Stimulated activated CD8-positive, alpha-beta memory T cell treated with anti-CD3 and anti-CD28 coated beads, Interleukin-4, amount 100 ng/mL, for 24 hours (primary cell): Measurements from ENCODE around the gene FKBP10.
"Not testable (repeated sequence)": the region's sequence is repeated elsewhere in the genome, so short reads cannot be mapped to it uniquely, and the experiment has no call there.

Experiments
- DNase-seq: peaks from one replicate; pipeline ENCODE4 v3.0.0-alpha.2; 2020; ENCODE audit warnings: low read depth

FKBP10 gene

DNA sequence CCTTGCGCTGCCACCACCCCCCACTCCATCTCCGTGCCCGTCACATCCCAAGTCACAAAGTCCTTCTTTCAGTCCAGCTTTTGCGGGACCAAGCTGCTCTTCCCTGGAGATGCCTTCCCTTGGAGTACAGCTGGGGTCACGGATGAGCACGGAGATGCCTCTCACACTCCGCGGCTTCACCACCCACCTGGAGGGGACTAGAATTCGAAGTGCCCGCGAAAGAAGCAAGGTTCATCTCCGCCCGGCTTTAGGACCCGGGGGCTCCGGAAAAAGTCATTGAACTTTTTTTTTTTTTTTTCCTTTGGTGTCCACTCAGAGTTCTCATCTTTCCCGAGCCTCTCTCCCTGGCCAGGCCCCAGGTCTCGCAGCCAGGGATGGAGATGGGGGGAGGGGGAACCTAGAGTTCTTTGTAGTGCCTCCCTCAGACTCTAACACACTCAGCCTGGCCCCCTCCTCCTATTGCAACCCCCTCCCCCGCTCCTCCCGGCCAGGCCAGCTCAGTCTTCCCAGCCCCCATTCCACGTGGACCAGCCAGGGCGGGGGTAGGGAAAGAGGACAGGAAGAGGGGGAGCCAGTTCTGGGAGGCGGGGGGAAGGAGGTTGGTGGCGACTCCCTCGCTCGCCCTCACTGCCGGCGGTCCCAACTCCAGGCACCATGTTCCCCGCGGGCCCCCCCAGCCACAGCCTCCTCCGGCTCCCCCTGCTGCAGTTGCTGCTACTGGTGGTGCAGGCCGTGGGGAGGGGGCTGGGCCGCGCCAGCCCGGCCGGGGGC is at the start of gene FKBP10:
Gene FKBP10, plus strand, starts transcription at position 624 of the 771 bp plus-strand sequence. Its CDS starts 31 bp downstream, at position 655.
- no peak for DNase-seq

DNA sequence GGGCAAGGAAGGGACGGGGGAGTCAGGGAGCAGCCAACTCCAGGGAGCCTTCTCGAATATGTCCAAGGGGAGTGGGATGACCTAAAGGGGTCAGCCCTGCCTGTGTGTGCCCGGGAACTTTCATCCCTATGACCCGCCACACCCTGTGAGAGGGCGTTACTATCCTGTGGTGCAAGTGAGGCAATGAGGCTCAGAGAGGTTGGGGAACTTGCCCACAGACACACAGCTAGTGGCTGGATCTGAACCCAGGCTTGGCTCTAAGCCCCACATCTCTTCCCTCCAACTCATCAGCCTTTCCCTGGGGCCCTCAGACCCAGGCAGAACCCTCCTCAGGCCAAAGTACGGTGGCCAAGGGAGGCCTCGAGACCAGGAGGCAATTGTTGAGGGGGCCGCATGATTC is 49.5 kb upstream of the FKBP10 start:
- no peak for DNase-seq

GRCh38 chr17:41766135-41766534 is 46.7 kb upstream of the FKBP10 start:
- DNase-seq: no peak

- no peak for DNase-seq
Measured at GRCh38 chr17:41767324-41768042, 45.3 kb upstream of the FKBP10 start.

DNA sequence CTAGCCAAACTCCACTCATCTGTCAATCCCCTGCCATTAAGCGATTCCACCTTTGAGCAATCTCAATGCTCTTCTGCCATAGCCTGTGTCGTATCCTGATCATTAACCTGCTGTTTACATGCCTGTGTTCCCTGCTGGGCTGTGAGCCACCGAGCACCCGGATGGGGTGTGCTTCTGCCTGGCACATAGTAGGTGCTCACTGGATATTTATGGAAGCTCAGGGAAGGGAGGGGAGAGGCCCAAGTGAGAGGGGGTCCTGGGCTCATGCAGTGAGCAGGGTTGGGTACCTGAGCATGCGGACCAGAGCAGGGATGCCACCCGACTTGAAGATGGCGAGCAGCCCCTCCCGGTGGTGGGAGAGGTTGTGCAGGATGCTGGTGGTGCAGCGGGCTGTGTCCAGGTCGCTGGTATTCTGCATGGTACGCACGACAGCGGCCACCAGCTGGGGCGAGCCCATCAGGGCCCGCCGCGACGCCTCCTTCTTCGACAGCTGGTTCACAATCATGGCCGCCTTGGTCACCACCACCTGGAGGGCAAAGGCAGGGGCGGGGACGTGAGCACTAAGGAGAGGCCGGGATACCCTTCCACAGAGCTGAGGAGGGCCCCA is 44.0 kb upstream of the FKBP10 start:
- DNase-seq: no peak

DNA sequence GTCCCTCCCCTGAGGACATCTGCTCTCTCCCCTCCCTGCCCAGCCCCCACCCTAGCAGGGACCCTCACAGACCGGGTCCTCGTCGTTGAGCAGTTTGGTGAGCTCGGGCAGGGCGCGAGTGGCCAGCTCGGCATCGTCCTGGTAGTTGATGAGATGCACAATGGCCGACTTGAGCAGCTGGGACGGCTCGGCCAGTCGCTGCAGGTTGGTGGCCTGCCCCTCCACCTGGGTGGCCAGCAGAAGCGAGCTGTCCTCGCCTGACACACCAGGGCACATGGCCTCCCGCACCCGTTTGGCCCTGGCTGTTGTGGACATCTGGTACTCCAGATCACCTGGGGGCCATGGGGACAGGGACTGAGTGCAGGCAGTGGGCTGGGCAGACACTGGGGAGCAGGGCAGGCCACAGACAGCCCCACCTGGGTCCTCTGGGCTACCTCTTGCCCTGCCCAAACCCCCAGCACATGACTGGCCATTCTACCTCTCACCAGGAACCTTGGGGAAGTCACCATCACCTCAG is 43.4 kb upstream of the FKBP10 start:
- no peak for DNase-seq

DNA sequence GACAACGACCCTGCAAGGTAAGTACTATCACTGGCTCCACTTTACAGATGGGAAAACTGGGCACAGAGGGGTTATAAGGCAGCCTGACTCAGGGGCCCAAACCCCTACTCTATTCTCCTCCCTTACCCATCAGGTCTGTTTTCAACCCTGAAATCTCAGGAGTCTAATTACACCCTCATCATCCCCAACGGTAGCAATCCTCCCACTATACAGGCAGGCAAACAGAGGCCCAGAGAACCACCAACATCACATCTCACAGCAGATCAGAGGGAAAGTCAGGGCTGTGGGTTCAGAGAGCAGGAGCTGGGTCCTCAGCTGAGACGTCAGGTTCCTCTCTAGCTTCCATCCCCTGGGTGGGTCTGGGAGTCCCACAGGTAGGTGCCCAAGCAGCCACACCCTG is 42.8 kb upstream of the FKBP10 start:
- no peak for DNase-seq

DNA sequence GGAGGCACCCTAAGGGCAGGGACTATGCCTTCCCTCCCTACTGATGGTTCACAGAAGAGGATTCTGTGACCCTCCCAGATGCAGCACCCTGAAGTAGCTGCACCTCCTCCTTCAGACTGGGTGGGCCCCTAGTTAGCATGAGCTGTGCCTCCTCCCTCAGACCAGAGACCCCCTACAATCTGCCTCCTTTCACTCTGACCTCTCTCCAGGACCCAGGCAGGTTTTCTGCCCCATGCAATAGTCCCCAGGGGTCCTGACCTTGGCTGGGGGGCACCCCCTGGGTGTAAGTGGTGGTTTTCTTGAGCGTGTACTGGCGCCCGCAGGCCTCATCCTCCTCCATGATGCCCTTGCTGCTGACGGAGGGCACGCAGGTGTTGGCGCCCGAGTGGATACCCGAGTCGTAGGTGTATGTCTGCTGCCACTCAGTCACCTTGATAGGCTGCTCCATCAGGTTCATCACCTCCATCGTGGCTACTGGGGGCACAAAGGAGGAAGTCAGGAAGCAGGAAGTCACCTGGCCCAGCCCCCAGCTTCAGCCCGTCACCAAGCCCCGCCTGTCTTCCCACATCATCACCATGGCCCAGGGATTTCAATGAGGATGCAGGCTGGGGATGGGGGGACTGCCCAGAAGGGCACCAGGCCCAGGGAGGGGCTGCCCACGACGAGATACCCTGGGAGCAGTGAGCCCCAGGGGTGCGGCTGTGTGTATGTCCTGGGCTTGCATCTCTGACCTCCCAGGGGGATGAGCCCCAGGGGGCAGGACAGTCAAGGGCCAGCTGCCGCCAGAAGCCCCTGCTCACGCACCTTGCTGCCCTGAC is 41.2 kb upstream of the FKBP10 start:
- no peak for DNase-seq

- DNase-seq: no peak
Measured at GRCh38 chr17:41772218-41772585, 40.6 kb upstream of the FKBP10 start.

DNA sequence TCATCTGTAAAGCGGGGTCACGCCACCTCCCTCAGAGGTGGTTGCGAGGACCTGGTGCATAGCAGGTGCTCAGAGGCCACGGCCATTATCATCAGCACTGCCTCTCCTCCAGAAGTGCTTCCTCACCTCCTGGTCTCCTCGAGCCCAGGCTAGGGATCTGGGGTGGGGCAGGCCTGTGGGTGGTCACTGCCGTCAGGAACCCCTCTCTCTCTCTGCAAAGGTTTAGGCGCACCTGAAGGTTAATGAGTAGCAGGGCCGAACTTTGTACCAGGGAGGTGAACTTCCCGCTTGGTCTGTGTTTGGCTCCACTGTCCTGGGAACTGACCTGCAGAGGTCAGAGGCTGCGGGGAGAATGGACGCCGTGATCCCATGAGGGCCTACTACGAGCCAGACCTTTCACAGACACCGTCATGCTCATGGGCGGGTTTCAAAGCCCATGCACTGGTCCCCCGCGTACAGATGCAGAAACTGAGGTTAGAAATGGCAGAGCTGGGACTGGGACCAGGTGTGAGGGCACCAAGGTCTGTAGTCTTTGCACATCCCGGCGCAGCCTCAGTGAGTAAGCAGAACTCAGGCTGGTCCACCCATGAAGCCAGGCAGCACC is 40.1 kb upstream of the FKBP10 start:
- no peak for DNase-seq

DNA sequence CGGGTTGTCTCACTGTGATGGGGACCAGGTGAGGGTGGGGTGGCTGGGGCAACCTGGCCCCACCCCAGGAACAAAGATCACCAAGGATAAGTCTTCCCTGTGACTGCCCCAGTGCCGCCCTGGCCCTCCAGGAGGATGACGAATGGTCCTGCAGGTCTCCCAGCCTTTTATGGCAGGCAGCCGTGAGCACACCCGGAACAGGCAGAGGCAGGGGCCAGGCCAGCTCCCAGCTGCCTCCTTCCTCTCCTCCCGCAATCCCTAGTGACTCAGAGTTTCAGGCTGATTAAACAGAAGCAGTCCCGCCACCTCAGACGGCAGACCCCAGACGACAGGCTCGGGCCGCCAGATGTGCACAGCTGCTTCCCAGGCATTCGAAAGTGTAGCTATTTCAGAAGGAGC is 39.6 kb upstream of the FKBP10 start:
- no peak for DNase-seq

GRCh38 chr17:41773731-41774193 is 39.0 kb upstream of the FKBP10 start:
- DNase-seq: no peak

GRCh38 chr17:41775394-41776226 is 37.2 kb upstream of the FKBP10 start:
- no peak for DNase-seq

DNA sequence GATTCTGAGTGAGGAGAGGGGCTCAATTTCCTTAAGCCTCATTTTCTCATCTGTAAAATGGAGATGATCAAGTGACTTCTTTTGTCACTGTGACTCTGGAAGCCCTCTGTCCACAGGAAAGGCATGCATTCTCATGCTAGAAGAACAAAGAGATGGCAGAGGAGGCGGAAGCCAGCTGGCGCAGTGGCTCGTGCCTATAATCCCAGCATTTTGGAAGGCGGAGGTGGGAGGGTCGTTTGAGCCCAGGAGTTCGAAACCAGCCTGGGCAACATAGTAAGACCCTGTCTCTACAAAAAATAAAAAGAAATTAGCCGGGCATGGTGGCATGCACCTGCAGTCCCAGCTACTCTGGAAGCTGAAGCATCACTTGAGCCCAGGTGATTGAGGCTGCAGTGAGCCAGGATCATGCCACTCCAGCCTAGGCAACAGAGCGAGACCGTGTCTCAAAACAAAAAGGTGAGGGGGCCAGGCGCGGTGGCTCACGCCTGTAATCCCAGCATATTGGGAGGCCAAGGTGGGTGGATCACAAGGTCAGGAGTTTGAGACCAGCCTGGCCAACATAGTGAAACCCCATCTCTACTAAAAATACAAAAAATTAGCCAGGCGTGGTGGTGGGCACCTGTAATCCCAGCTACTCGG is 36.4 kb upstream of the FKBP10 start:
- not testable (repeated sequence) for DNase-seq

- DNase-seq: no peak
Measured at GRCh38 chr17:41777157-41777573, 35.6 kb upstream of the FKBP10 start.

- DNase-seq: no peak
Measured at GRCh38 chr17:41777574-41778188, 35.1 kb upstream of the FKBP10 start.

- no peak for DNase-seq
Measured at GRCh38 chr17:41779954-41780353, 32.9 kb upstream of the FKBP10 start.

- no peak for DNase-seq
Measured at GRCh38 chr17:41781404-41782110, 31.2 kb upstream of the FKBP10 start.

DNA sequence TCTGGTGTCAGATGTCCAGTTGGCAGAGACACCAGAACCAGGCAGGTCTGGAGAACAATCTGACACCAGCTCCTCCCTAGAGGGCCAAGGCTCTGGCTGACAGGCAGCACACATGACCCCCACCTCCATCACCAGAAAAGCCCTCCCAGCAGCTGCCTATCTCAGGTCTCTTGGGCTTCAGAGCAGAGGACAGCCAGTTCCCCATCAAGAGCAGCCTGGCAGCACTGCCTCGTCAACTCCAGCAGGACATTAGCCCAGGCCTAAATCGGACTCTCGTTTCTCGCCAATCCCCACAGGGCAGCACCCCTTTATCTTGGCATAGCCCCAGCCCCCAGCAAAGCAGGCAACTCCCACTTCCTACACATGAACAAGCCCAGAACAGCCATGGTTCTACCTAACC is 30.7 kb upstream of the FKBP10 start:
- no peak for DNase-seq
